Large intestine (tissue), 3 donors: ENCODE results near the gene SLC26A6. TPM values are rescaled to one million over a fixed set of nuclear protein-coding genes. Genes with fewer than 3 reads are reported as not detected.

Experiments used
- DNase-seq, 2 donors: peaks; one replicate each; pipeline versions ENCODE4 v3.0.0 to v3.0.0-alpha.2; 2013
- H3K27ac ChIP-seq: one replicate; pipeline ENCODE4 v1.5.1; 2013; ENCODE audit warnings: low read length
- H3K27me3 ChIP-seq: 2 replicates; pipeline ENCODE4 v1.6.1; 2013; ENCODE audit warnings: low read length; ENCODE audit not compliant: control insufficient read depth, insufficient read depth
- H3K36me3 ChIP-seq: 2 replicates; pipeline ENCODE4 v1.6.1; 2013; ENCODE audit warnings: low read length; ENCODE audit not compliant: control insufficient read depth, insufficient read depth
- H3K4me1 ChIP-seq: one replicate; pipeline ENCODE4 v1.6.1; 2013; ENCODE audit warnings: low read length; ENCODE audit not compliant: control insufficient read depth, insufficient read depth
- H3K4me3 ChIP-seq: one replicate; pipeline ENCODE4 v1.5.1; 2013; ENCODE audit warnings: low read length
- H3K9me3 ChIP-seq: one replicate; pipeline ENCODE4 v1.6.1; 2013; ENCODE audit warnings: mild to moderate bottlenecking, low read depth, low read length, moderate library complexity; ENCODE audit not compliant: control insufficient read depth
- WGBS: methylation state at CpG from one replicate; pipeline ENCODE4 v1.1.5; 2013; ENCODE audit warnings: low lambda C conversion rate; ENCODE audit not compliant: insufficient coverage; 5-methylcytosine and 5-hydroxymethylcytosine counted together
- polyA plus RNA-seq: library from polyadenylated mRNA; unstranded; fragments of 120-200 nt; gene quantifications from one replicate; pipeline ENCODE4 v1.2.1, GENCODE V29; 2013

Gene SLC26A6
- polyA plus RNA-seq, 1 donor: 41.2 TPM

GRCh38 chr3:48661501-48662144, 26.4 kb upstream of the SLC26A6 start:
- Histone ChIP-seq H3K36me3 (no peaks in the 10 kb centered on the region), H3K4me1 (peaks cover 13% of the 10 kb centered on the region), H3K9me3 (peaks cover 23% of the 10 kb centered on the region), H3K4me3 (peak overlapping the region; percentile 44), H3K27ac (no peak overlapping the region), H3K27me3 (peaks cover 53% of the 10 kb centered on the region)
- WGBS: no CpG with 5 or more reads among the region's 67 CpGs
- peak; percentile 48 to 56 for DNase-seq

DNA sequence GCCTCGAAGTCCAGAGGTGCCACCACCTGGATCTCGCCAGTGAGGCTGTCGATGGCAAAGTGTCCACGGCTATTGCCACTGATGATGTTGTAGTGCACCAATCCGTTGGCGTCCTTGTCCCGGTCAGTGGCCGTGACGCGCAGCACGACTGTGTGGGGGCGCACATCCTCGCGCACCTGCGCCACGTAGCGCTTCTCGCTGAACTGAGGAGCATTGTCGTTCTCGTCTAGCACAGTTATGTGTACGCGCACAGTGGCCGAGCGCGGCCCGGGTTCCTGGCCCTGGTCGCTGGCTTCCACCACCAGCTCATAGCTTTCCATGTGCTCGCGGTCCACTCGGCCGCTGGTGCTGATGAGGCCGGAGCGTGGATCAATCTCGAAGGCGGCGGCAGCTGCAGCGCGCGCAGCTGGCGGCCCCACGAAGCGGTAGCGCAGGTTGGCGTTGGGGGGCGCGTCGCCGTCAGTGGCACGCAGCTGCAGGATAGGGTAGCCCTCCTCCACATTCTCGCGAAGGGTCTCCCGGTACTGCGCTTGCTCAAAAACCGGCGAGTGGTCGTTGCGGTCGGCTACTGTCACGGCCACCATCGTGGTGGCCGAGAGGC, 25.6 kb upstream of the SLC26A6 start:
- peak overlapping the region; percentile 44 for H3K4me3 ChIP-seq
- peaks cover 13% of the 10 kb centered on the region for H3K4me1 ChIP-seq
- H3K27me3 ChIP-seq: peaks cover 53% of the 10 kb centered on the region
- WGBS: no CpG with 5 or more reads among the region's 61 CpGs
- H3K9me3 ChIP-seq: peaks cover 25% of the 10 kb centered on the region
- H3K36me3 ChIP-seq: no peaks in the 10 kb centered on the region
- no peak overlapping the region for H3K27ac ChIP-seq
- no peak for DNase-seq

DNA sequence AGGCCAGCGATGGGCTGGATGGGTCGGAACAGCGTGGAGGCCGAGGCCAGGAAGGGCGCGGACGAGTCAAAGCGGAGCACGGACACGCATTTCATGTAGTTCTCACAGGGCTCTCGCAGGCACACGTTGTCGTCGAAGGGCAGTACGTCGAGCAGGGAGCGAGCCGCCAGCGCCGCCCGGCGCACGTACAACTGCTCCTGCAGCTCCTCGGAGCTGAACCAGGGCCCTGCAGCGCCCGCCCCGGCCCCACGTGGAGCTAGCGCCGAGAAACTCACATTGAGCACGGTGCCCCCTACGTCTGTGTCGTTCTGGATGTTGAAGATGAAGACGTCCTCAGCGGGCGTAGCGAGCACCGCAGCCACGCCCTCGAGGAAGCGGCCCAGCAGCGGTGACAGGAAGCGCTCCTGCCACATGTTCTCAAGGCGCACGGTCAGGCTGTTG, 21.6 kb upstream of the SLC26A6 start:
- peak overlapping the region; percentile 50 for H3K4me3 ChIP-seq
- no peak overlapping the region for H3K27ac ChIP-seq
- DNase-seq: no peak
- peaks cover 13% of the 10 kb centered on the region for H3K9me3 ChIP-seq
- H3K4me1 ChIP-seq: peaks cover 7% of the 10 kb centered on the region
- peaks cover 32% of the 10 kb centered on the region for H3K27me3 ChIP-seq
- no CpG with 5 or more reads among the region's 45 CpGs for WGBS
- H3K36me3 ChIP-seq: no peaks in the 10 kb centered on the region

- peak; percentile 76 to 88 for DNase-seq
- peaks cover 7% of the 10 kb centered on the region for H3K4me1 ChIP-seq
- peaks cover 27% of the 10 kb centered on the region for H3K27me3 ChIP-seq
- peak overlapping the region; percentile 33 for H3K27ac ChIP-seq
- H3K4me3 ChIP-seq: peak overlapping the region; percentile 50
- no peaks in the 10 kb centered on the region for H3K36me3 ChIP-seq
- no CpG with 5 or more reads among the region's 94 CpGs for WGBS
- peaks cover 13% of the 10 kb centered on the region for H3K9me3 ChIP-seq
Measured at GRCh38 chr3:48656061-48656840, 21.0 kb upstream of the SLC26A6 start.

DNA sequence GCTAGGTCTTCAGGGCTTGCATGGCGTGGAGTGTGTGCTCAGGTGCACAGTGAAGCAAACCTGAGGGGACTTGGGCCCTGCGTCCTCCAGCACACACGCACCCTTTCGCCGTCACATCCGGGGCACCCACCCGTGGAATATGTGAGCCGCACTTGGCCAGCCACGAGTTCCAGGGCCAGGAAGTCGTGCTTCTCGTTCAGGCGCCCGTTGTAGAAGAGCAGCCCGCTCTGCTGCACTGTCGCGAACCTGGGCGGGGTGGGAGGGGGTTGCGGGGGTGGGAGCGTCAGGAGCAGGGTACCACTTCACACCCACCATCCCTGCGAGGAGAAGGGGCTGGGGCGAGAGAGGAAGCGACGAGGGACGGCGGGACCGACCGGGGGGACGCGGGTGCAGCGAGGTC, 20.3 kb upstream of the SLC26A6 start:
- Histone ChIP-seq H3K4me1 (peaks cover 7% of the 10 kb centered on the region), H3K9me3 (peaks cover 9% of the 10 kb centered on the region), H3K27ac (no peak overlapping the region), H3K4me3 (peak overlapping the region; percentile 13), H3K27me3 (peaks cover 21% of the 10 kb centered on the region), H3K36me3 (no peaks in the 10 kb centered on the region)
- no CpG with 5 or more reads among the region's 30 CpGs for WGBS
- DNase-seq: peak in 1 of 2 donors; percentile 14

DNA sequence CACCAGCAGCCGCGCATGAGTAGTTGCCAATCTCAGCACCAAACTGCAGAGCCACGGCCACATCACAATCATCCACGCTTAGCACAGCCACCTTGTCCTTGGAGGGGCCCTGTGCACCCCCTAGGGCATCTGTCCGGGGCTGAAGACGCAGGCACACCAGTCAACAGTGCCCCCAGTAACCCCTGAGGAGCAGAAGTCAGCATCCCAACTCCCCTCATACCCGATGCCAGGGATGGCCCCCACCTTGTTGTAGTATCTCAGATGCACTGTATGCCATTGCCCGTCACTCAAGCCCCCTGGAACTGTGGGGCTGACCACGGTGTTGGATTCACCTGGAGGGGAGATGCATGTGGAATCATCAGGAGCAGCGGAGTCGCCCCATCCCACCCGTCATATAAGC, 19.8 kb upstream of the SLC26A6 start:
- no peak overlapping the region for H3K4me3 ChIP-seq
- H3K36me3 ChIP-seq: no peaks in the 10 kb centered on the region
- no peak for DNase-seq
- peaks cover 8% of the 10 kb centered on the region for H3K9me3 ChIP-seq
- H3K27ac ChIP-seq: no peak overlapping the region
- no CpG with 5 or more reads among the region's 12 CpGs for WGBS
- H3K4me1 ChIP-seq: peaks cover 7% of the 10 kb centered on the region
- peaks cover 16% of the 10 kb centered on the region for H3K27me3 ChIP-seq

DNA sequence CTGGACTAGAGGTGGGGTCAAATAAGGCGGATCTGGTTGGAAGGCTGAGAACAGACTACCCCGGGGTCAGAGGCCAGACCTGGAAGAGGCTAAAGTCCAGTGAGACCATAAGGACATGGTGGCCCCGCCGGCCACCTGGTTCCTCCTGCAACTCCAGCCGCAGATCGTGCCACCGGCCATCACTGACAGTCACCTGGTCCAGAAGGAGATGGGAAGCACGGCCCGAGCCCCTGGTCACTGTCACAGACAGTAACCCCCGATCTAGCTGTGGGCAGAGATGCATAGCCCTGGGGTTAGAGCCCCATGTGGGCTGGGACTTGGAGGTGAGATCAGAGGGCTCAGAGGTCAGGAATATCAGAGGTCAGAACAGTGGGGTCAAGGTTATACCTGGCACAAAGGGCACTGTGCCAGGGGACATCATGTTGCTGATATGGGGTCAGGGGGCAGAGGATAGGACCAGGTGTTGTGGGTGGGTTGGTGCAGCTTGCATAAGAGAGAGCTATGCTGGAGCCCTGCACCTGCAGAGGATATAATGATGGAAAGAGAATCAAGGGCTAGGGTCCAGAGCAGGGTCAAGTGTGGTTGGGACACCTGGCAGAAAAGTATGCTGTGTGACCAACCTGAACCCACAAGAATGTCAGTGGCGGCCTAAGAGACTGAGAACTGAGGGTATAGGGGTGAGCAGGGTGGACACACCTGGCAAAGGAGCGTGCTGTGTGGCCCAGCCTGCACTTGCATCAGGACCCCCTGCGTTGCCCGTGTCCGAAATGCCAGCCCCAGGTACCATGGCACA, 17.9 kb upstream of the SLC26A6 start:
- H3K27ac ChIP-seq: no peak overlapping the region
- H3K36me3 ChIP-seq: no peaks in the 10 kb centered on the region
- no peak for DNase-seq
- WGBS: no CpG with 5 or more reads among the region's 15 CpGs
- peaks cover 8% of the 10 kb centered on the region for H3K9me3 ChIP-seq
- H3K27me3 ChIP-seq: peaks cover 15% of the 10 kb centered on the region
- H3K4me1 ChIP-seq: peaks cover 7% of the 10 kb centered on the region
- no peak overlapping the region for H3K4me3 ChIP-seq

GRCh38 chr3:48651771-48652170, 16.5 kb upstream of the SLC26A6 start:
- Histone ChIP-seq H3K27me3 (peaks cover 2% of the 10 kb centered on the region), H3K36me3 (no peaks in the 10 kb centered on the region), H3K4me3 (no peak overlapping the region), H3K27ac (no peak overlapping the region), H3K4me1 (peaks cover 4% of the 10 kb centered on the region), H3K9me3 (peaks cover 3% of the 10 kb centered on the region)
- WGBS: no CpG with 5 or more reads among the region's 11 CpGs
- DNase-seq: no peak

- H3K27me3 ChIP-seq: no peaks in the 10 kb centered on the region
- no peaks in the 10 kb centered on the region for H3K36me3 ChIP-seq
- no peak for DNase-seq
- H3K9me3 ChIP-seq: no peaks in the 10 kb centered on the region
- no CpG with 5 or more reads among the region's 12 CpGs for WGBS
- peaks cover 2% of the 10 kb centered on the region for H3K4me1 ChIP-seq
- H3K4me3 ChIP-seq: no peak overlapping the region
- no peak overlapping the region for H3K27ac ChIP-seq
Measured at GRCh38 chr3:48650723-48651122, 15.5 kb upstream of the SLC26A6 start.
